PC-3 (cell line): ENCODE measurements around the gene CFAP46. TPM values are rescaled to one million over a fixed set of nuclear protein-coding genes. Genes with fewer than 3 reads are reported as not detected.

Source experiments
- ATAC-seq: fragments of 200-7000 bp; cut with Tn5 transposase; 2 replicates; pipeline ENCODE4 v1.9.1; 2020; ENCODE audit warnings: mild to moderate bottlenecking, moderate library complexity
- BruUV-seq: library from RNA; stranded (reverse); fragments of 400-500 nt; replicated peaks from 2 replicates; lab custom pipeline; 2021; lab: Mats Ljungman, UMichigan
- CTCF ChIA-PET: fragments of 300-600 bp; sonication (Branson Sonifier 250); formaldehyde crosslinking; loops from one replicate; lab custom pipeline; 2022; ENCODE audit warnings: antibody characterized with exemption; lab: Charles Lee
- POLR2A ChIA-PET: fragments of 300-600 bp; sonication (Branson Sonifier 250); formaldehyde crosslinking; loops from one replicate; lab custom pipeline; 2022; ENCODE audit warnings: antibody characterized with exemption; ENCODE audit not compliant: unreplicated experiment; lab: Charles Lee
- DNase-seq: peaks from one replicate; pipeline ENCODE4 v3.0.0-alpha.2; 2015
- H2AFZ ChIP-seq: fragments of 300-600 bp; sonication (generic); 2 replicates; pipeline ENCODE4 v1.6.0; 2016; ENCODE audit warnings: antibody characterized with exemption, low read length
- H3F3A ChIP-seq: fragments of 300-600 bp; sonication (generic); one replicate; pipeline ENCODE4 v1.6.0; 2017; ENCODE audit warnings: antibody characterized with exemption, low read length, control low read depth, mild to moderate bottlenecking; ENCODE audit not compliant: unreplicated experiment
- H3K27ac ChIP-seq: fragments of 300-600 bp; sonication (generic); 2 replicates; pipeline ENCODE4 v1.5.1; 2016; ENCODE audit warnings: mild to moderate bottlenecking, low read length
- H3K27me3 ChIP-seq: fragments of 300-600 bp; sonication (generic); 2 replicates; pipeline ENCODE4 v1.6.1; 2016; ENCODE audit warnings: low read length, mixed read lengths
- H3K36me3 ChIP-seq: fragments of 300-600 bp; sonication (generic); 2 replicates; pipeline ENCODE4 v1.6.1; 2016; ENCODE audit warnings: low read depth, mixed run types, low read length, mixed read lengths
- H3K4me1 ChIP-seq: fragments of 300-600 bp; sonication (generic); 2 replicates; pipeline ENCODE4 v1.5.1; 2016; ENCODE audit warnings: low read length; ENCODE audit not compliant: insufficient read depth
- H3K4me2 ChIP-seq: fragments of 300-600 bp; sonication (generic); 2 replicates; pipeline ENCODE4 v1.6.0; 2016; ENCODE audit warnings: low read length
- H3K4me3 ChIP-seq: fragments of 300-600 bp; sonication (generic); 2 replicates; pipeline ENCODE4 v1.5.1; 2016; ENCODE audit warnings: mild to moderate bottlenecking, low read length, mixed read lengths
- H3K79me2 ChIP-seq: fragments of 300-600 bp; sonication (generic); 2 replicates; pipeline ENCODE4 v1.6.1; 2017; ENCODE audit warnings: low read length, mixed read lengths
- H3K9ac ChIP-seq: fragments of 300-600 bp; sonication (generic); 2 replicates; pipeline ENCODE4 v1.6.0; 2016; ENCODE audit warnings: mild to moderate bottlenecking, low read length
- H3K9me2 ChIP-seq: fragments of 300-600 bp; sonication (generic); replicated peaks from 2 replicates; pipeline ENCODE4 v1.6.1; 2016; ENCODE audit warnings: mixed run types, low read length, mixed read lengths
- H3K9me3 ChIP-seq: fragments of 300-600 bp; sonication (generic); 2 replicates; pipeline ENCODE4 v1.6.1; 2016; ENCODE audit warnings: low read length, mixed read lengths
- H4K20me1 ChIP-seq: fragments of 300-600 bp; sonication (generic); 2 replicates; pipeline ENCODE4 v1.6.1; 2016; ENCODE audit warnings: low read length, mixed read lengths
- CTCF ChIP-seq: fragments of 300-600 bp; sonication (generic); conservative IDR thresholded peaks from 2 replicates; pipeline ENCODE4 v1.5.1; 2017; ENCODE audit warnings: antibody characterized with exemption, low read depth, mild to moderate bottlenecking, low read length
- EZH2 ChIP-seq: fragments of 300-600 bp; sonication (generic); IDR thresholded peaks from one replicate; pipeline ENCODE4 v1.6.1; 2017; ENCODE audit warnings: antibody characterized with exemption, mild to moderate bottlenecking, low read length; ENCODE audit not compliant: unreplicated experiment
- EZH2phosphoT487 ChIP-seq: fragments of 300-600 bp; sonication (generic); IDR thresholded peaks from 2 replicates; pipeline ENCODE4 v1.6.1; 2018; ENCODE audit warnings: mild to moderate bottlenecking, antibody characterized with exemption, low read length, borderline replicate concordance
- intact Hi-C: fragments of 100-400 bp; cut with micrococcal nuclease; formaldehyde crosslinking; loops from 2 replicates; pipeline ENCODE4 v1.9.0; 2023
- total RNA-seq: library from RNA; depleted of rRNA; stranded (reverse); fragments of >200 nt; gene quantifications from 2 replicates; pipeline ENCODE4 v1.2.3, GENCODE V29; 2014

Gene CFAP46
- total RNA-seq, 1 experiment from 2014 or later = 0.04 TPM

GRCh38 chr10:132808383-132809231 is 133.8 kb downstream of the CFAP46 start:
- Histone ChIP-seq H3F3A (no peaks in the 10 kb centered on the region), H3K36me3 (no peaks in the 10 kb centered on the region), H3K9me3 (no peaks in the 10 kb centered on the region), H3K27ac (no peak overlapping the region), H3K4me2 (no peak overlapping the region), H3K4me1 (no peaks in the 10 kb centered on the region), H3K79me2 (no peaks in the 10 kb centered on the region), H3K9ac (no peak overlapping the region), H4K20me1 (no peaks in the 10 kb centered on the region), H3K9me2 (no peaks in the 10 kb centered on the region), H3K27me3 (no peaks in the 10 kb centered on the region), H3K4me3 (no peak overlapping the region), H2AFZ (no peak overlapping the region)
- ATAC-seq = no peak
- no peak for DNase-seq
- CTCF ChIA-PET = no interaction called here
- POLR2A ChIA-PET = no interaction called here
- intact Hi-C loops = no loop called here
- BruUV-seq = no TSS peak
- TF ChIP-seq CTCF (no peak), EZH2phosphoT487 (no peak), EZH2 (no peak)

- Histone ChIP-seq H3K9ac (no peak overlapping the region), H3K9me2 (no peaks in the 10 kb centered on the region), H3F3A (no peaks in the 10 kb centered on the region), H4K20me1 (no peaks in the 10 kb centered on the region), H3K4me2 (no peak overlapping the region), H3K36me3 (no peaks in the 10 kb centered on the region), H3K27me3 (no peaks in the 10 kb centered on the region), H3K9me3 (no peaks in the 10 kb centered on the region), H3K79me2 (no peaks in the 10 kb centered on the region), H2AFZ (no peak overlapping the region), H3K4me1 (no peaks in the 10 kb centered on the region), H3K4me3 (no peak overlapping the region), H3K27ac (no peak overlapping the region)
- ChIA-PET CTCF (no interaction called here), POLR2A (no interaction called here)
- no TSS peak for BruUV-seq
- TF ChIP-seq EZH2phosphoT487 (no peak), CTCF (no peak), EZH2 (no peak)
- intact Hi-C loops = no loop called here
- ATAC-seq (no peak), DNase-seq (no peak)
Measured at GRCh38 chr10:132807621-132808049, 134.7 kb downstream of the CFAP46 start.

- Histone ChIP-seq H2AFZ (no peak overlapping the region), H3K4me3 (no peak overlapping the region), H3K9me2 (no peaks in the 10 kb centered on the region), H3K27ac (no peak overlapping the region), H3K36me3 (no peaks in the 10 kb centered on the region), H3K4me1 (no peaks in the 10 kb centered on the region), H3K4me2 (no peak overlapping the region), H3K27me3 (no peaks in the 10 kb centered on the region), H4K20me1 (no peaks in the 10 kb centered on the region), H3K9me3 (no peaks in the 10 kb centered on the region), H3K79me2 (no peaks in the 10 kb centered on the region), H3K9ac (no peak overlapping the region), H3F3A (no peaks in the 10 kb centered on the region)
- no TSS peak for BruUV-seq
- ChIA-PET CTCF (no interaction called here), POLR2A (no interaction called here)
- DNase-seq = no peak
- TF ChIP-seq EZH2 (no peak), CTCF (no peak)
- intact Hi-C loops = no loop called here
- ATAC-seq = no peak
Measured at GRCh38 chr10:132806561-132807003, 135.8 kb downstream of the CFAP46 start.
